ENCODE measurements around the gene NAALADL2. TPM values are rescaled to one million over a fixed set of nuclear protein-coding genes. Genes with fewer than 3 reads are reported as not detected.

NAALADL2 gene
- total RNA-seq, 2 experiments from 2014 or later, result 0.27 TPM; not detected in 1

DNA sequence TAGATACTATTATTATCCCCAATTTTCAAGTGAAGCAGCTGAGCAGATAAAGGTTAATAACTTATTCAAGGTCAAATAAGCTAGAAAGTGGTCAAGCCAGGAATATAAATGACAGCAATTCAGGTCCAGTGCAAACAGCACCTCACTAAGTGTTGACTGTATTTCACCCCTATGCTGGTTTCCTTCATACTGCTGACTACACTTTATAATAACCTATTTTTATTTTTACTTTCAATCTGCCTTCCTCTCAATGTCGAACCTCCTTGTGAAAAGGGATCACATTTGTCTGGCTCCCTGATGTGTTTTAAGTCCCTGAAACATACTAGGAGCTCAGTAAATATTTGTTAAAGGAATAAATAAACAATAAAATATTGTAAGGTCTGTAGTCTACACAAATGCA is 146.1 kb downstream of the NAALADL2 start:
- no peak for ATAC-seq
- Mint-ChIP-seq H3K27me3 (no peaks in the 10 kb centered on the region), H3K4me1 (no peaks in the 10 kb centered on the region), H3K36me3 (ENCODE audit: low read depth) (no peaks in the 10 kb centered on the region), H3K27ac (no peak overlapping the region), H3K4me3 (no peak overlapping the region), H3K9me3 (ENCODE audit: low read depth) (no peaks in the 10 kb centered on the region)
- DNase-seq, result no peak
- intact Hi-C loops (cut with DNase I, micrococcal nuclease), result no loop called here
- ChIA-PET CTCF (no interaction called here), POLR2A (no interaction called here)

DNA sequence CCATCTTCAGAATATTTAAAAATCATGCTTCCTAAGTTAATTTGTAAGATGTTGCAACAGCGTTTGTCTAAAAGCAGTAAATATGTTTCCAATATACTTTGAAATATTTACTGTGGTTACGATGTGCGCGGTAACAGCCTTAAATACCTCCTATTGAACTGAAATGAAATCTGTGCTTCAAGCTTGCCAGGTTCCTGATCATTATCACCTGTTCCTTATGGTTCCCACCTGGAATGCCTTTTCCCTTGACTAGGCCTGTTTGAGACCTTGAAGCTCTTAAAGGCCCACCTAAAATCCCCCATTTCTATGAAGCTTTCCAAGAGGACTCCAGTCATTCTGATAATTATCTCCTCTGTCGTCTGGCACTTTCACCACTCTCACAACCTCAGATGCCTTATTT is 146.7 kb downstream of the NAALADL2 start:
- H3K27ac Mint-ChIP-seq, result no peak overlapping the region
- no peaks in the 10 kb centered on the region for H3K36me3 Mint-ChIP-seq (ENCODE audit: low read depth)
- no peak overlapping the region for H3K4me3 Mint-ChIP-seq
- POLR2A ChIA-PET, result no interaction called here
- CTCF ChIA-PET, result no interaction called here
- DNase-seq (no peak), ATAC-seq (no peak)
- no peaks in the 10 kb centered on the region for H3K27me3 Mint-ChIP-seq
- no peaks in the 10 kb centered on the region for H3K9me3 Mint-ChIP-seq (ENCODE audit: low read depth)
- H3K4me1 Mint-ChIP-seq, result no peaks in the 10 kb centered on the region
- intact Hi-C loops (cut with DNase I, micrococcal nuclease), result no loop called here

DNA sequence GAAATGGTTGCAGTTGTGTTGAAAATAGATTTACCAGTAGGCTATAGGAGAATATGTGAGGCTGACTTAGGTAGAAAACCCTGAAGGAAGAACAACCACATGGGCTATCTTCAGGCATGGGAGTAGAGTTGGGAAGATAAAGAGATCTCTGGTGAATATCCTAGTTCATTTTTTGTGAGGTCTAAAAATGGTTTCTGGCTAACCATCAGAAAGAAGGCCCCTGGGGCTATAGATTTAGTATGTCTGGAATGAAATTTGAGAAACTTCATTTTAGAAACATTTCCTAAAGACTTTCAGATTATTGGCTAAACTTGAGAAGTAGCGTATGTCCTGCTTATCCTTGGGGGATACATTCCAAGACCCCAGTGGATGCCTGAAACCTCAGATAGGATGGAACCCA is 148.2 kb downstream of the NAALADL2 start:
- Mint-ChIP-seq H3K27me3 (no peaks in the 10 kb centered on the region), H3K27ac (no peak overlapping the region), H3K9me3 (ENCODE audit: low read depth) (no peaks in the 10 kb centered on the region), H3K36me3 (ENCODE audit: low read depth) (no peaks in the 10 kb centered on the region), H3K4me1 (no peaks in the 10 kb centered on the region), H3K4me3 (no peak overlapping the region)
- ChIA-PET CTCF (no interaction called here), POLR2A (no interaction called here)
- intact Hi-C loops (cut with DNase I, micrococcal nuclease), result no loop called here
- ATAC-seq (no peak), DNase-seq (no peak)

DNA sequence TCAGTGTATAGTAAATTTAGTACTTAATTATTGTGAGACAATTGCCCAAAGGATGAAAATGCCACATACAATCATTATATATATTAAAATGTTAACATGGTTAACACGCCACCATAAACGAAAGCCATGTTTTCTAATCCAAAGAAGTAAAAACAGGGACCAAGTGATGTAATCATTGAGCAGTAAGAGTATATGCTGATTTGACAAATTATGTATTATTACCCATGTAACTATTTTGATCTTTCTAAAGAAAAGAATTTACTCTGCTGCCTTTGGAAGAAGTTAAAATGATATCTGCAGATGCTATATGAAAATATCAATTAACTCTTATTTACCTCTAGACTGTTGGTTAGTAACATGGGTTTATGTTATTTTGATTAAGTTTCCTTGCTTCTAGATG is 150.2 kb downstream of the NAALADL2 start:
- Mint-ChIP-seq H3K27ac (no peak overlapping the region), H3K36me3 (ENCODE audit: low read depth) (no peaks in the 10 kb centered on the region), H3K4me3 (no peak overlapping the region), H3K27me3 (no peaks in the 10 kb centered on the region), H3K4me1 (no peaks in the 10 kb centered on the region), H3K9me3 (ENCODE audit: low read depth) (no peaks in the 10 kb centered on the region)
- DNase-seq (no peak), ATAC-seq (no peak)
- intact Hi-C loops (cut with DNase I, micrococcal nuclease), result no loop called here
- POLR2A ChIA-PET, result no interaction called here
- CTCF ChIA-PET, result no interaction called here

DNA sequence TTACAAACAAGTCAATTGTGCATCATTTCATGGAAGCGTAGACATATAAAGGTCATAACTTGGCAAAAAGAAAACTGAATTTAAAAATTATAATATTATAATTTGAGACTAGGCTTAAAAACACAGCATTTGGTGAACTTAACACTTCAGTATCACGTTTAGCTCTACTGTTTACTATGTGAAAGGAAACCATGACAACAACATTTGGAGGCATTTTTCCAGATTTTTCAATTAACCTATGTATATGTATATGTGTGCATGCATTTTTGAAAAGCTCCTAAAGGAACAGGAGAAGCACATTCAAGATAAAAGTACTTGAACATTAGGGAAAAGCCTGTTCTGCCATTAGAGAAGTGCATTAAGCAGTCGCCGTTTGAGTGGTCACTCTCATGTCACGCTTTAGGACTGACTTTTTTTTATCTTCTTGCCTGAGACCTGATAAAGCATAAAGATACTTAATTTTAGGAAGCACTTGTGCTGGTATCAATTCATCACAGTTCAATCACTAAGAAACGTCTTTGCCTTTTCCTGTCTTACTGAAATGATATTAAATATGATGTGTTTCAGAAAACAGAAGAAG is 156.0 kb downstream of the NAALADL2 start:
- ATAC-seq (no peak), DNase-seq (no peak)
- intact Hi-C loops (cut with DNase I, micrococcal nuclease), result no loop called here
- Mint-ChIP-seq H3K4me3 (no peak overlapping the region), H3K27me3 (no peaks in the 10 kb centered on the region), H3K36me3 (ENCODE audit: low read depth) (no peaks in the 10 kb centered on the region), H3K27ac (no peak overlapping the region), H3K9me3 (ENCODE audit: low read depth) (no peaks in the 10 kb centered on the region), H3K4me1 (no peaks in the 10 kb centered on the region)
- CTCF ChIA-PET, result no interaction called here
- POLR2A ChIA-PET, result no interaction called here

DNA sequence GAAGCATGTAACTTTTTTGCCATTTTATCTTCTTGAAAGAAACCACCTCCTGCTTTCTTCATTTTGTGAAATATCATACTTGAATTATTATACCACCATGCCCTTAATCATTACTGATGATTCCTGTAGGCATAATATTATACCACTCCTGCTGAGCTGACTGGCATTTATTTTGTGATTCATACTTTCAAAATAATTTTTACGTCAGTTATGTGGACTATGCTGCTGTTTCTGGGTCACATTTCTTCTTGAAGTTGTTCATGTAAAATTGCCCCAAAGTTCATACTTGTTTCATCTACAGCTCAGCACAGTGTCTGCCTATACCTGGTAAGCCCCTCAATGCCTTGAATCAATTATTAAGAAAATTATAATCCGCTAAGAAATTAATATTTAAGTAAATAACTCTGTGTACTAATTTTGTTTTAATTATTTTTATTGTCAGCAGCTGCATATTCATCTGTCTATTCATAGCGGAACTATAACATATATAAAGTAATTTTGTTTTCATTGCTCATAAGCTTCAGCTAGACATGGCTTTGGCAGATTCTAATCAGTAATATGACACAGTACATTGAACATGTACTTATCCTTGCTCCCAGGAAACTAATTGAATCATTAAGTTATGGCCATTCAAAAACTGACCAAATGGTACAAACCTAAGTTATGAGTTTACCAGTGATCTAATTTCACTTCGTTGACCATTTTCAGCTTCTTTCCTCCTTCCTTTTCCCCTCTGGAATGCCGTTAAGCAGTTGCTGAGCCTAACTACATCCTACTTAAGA is 160.0 kb downstream of the NAALADL2 start:
- no peak for ATAC-seq
- Mint-ChIP-seq H3K4me1 (no peaks in the 10 kb centered on the region), H3K9me3 (ENCODE audit: low read depth) (no peaks in the 10 kb centered on the region), H3K4me3 (no peak overlapping the region), H3K36me3 (ENCODE audit: low read depth) (no peaks in the 10 kb centered on the region), H3K27ac (no peak overlapping the region), H3K27me3 (no peaks in the 10 kb centered on the region)
- POLR2A ChIA-PET, result no interaction called here
- no peak for DNase-seq
- intact Hi-C loops (cut with DNase I, micrococcal nuclease), result no loop called here
- CTCF ChIA-PET, result no interaction called here

DNA sequence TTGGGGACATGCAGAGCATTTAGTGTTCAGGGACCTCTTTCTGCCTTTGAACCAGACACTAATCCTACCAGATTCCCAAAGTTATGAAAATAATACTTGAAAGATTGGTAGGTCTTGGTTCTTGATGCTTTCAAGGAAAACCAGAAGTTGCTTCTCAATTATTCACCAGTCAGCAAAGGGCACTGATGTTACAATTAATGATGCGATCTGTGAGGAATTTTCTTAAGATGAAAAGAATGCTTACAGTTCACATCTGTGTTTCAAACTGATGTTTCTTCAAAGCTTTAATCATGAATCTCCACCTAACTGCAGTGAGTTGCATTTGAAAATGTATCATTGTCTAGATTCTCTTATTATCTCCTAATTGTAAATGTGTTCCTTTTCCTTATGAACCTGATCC is 161.0 kb downstream of the NAALADL2 start:
- DNase-seq, result no peak
- H3K9me3 Mint-ChIP-seq (ENCODE audit: low read depth), result no peaks in the 10 kb centered on the region
- no peaks in the 10 kb centered on the region for H3K36me3 Mint-ChIP-seq (ENCODE audit: low read depth)
- no peak for ATAC-seq
- intact Hi-C loops (cut with DNase I, micrococcal nuclease), result no loop called here
- ChIA-PET POLR2A (no interaction called here), CTCF (no interaction called here)
- no peak overlapping the region for H3K4me3 Mint-ChIP-seq
- H3K27ac Mint-ChIP-seq, result no peak overlapping the region
- no peaks in the 10 kb centered on the region for H3K27me3 Mint-ChIP-seq
- no peaks in the 10 kb centered on the region for H3K4me1 Mint-ChIP-seq

DNA sequence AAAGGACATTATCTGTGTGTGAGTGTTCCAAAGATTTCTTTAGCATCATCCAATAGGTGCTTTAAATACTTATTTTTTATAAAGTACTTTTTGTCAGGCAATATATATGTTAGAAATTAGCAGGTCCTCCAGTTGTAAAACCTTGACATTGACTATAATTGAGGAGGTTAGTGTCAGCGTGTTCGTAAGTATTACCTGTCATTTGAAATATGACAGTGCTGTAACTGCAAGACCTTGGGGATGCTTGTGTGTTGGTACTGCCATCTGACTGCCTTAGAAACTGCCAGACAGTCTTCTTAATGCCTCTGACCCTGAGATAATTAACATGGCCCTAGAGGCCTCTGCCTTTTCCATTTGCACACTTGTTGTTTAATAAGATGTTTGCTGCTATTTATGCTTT is 170.7 kb downstream of the NAALADL2 start:
- intact Hi-C loops (cut with DNase I, micrococcal nuclease), result no loop called here
- Mint-ChIP-seq H3K27ac (no peak overlapping the region), H3K4me1 (no peaks in the 10 kb centered on the region), H3K27me3 (no peaks in the 10 kb centered on the region), H3K4me3 (no peak overlapping the region), H3K36me3 (ENCODE audit: low read depth) (no peaks in the 10 kb centered on the region), H3K9me3 (ENCODE audit: low read depth) (peaks cover 13% of the 10 kb centered on the region)
- DNase-seq (no peak), ATAC-seq (no peak)
- POLR2A ChIA-PET, result no interaction called here
- CTCF ChIA-PET, result no interaction called here

DNA sequence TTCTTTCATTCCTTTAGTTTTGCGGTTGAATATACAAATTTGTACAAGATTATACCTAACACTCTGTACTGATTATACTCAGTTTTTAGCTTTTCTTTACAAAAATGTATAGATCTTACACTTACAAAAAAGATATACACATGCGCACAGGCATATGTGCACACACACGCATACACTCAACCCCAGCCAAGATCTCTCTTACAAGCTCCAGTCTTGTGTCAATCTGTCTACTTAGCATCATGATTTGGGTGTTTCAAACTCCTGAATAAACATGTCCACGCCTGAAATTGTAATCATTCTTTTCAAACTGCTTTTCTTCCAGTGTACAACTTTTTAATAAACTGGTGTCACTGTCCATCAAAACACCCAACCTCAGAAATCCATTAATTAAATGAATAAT is 180.7 kb downstream of the NAALADL2 start:
- intact Hi-C loops (cut with DNase I, micrococcal nuclease), result no loop called here
- Mint-ChIP-seq H3K27me3 (no peaks in the 10 kb centered on the region), H3K27ac (no peak overlapping the region), H3K4me1 (no peaks in the 10 kb centered on the region), H3K4me3 (no peak overlapping the region), H3K36me3 (ENCODE audit: low read depth) (no peaks in the 10 kb centered on the region), H3K9me3 (ENCODE audit: low read depth) (peaks cover 7% of the 10 kb centered on the region)
- DNase-seq (no peak), ATAC-seq (no peak)
- ChIA-PET CTCF (no interaction called here), POLR2A (interaction anchor here (0.6 kb wide), 1 partner anchor 1778 kb away, joined by 3 read pairs; no protein-coding TSS in a partner anchor)

DNA sequence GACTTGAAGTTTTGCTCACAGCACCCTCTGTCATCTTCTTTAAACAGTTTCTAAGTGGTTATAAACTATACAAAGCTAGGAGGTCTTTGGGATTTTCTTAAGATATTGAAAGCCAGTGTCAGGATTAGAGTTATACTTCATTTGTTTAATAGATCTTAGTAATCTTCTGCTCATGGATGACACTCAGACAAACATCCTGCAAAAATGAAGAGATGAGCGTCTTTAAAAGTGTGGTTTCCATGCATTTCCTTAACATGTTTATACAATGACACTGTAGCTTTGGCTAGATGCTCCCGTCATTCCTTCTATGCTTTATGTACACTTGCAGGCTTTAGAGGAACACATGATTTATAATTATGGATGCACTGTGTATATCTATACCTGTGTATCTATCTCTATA is 182.2 kb downstream of the NAALADL2 start:
- DNase-seq (no peak), ATAC-seq (no peak)
- ChIA-PET POLR2A (no interaction called here), CTCF (no interaction called here)
- H3K4me1 Mint-ChIP-seq, result no peaks in the 10 kb centered on the region
- H3K27me3 Mint-ChIP-seq, result no peaks in the 10 kb centered on the region
- no peak overlapping the region for H3K27ac Mint-ChIP-seq
- intact Hi-C loops (cut with DNase I, micrococcal nuclease), result no loop called here
- H3K36me3 Mint-ChIP-seq (ENCODE audit: low read depth), result no peaks in the 10 kb centered on the region
- no peak overlapping the region for H3K4me3 Mint-ChIP-seq
- peaks cover 5% of the 10 kb centered on the region for H3K9me3 Mint-ChIP-seq (ENCODE audit: low read depth)

DNA sequence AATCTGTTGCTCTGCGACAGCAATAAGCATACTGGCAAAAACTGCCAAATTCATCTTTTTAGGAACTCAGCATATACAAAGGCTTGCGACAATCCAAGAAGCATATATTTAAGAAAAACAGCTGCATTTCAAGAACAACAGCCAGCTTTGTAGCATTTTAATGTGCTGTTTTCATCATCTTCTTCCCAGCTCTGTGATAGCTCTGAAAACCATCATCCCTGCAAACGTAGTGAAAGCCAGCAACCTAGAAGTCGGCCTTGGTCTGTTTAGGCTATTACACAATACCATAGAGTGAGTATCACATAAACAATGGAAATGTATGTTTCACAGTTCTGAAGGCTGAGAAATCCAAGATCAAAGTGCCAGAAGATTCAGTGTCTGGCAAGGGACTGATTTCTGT is 187.5 kb downstream of the NAALADL2 start:
- Mint-ChIP-seq H3K36me3 (ENCODE audit: low read depth) (no peaks in the 10 kb centered on the region), H3K4me1 (no peaks in the 10 kb centered on the region), H3K4me3 (no peak overlapping the region), H3K27me3 (no peaks in the 10 kb centered on the region), H3K27ac (no peak overlapping the region), H3K9me3 (ENCODE audit: low read depth) (peaks cover 2% of the 10 kb centered on the region)
- CTCF ChIA-PET, result interaction anchor here (0.5 kb wide), 1 partner anchor 633 kb away, joined by 3 read pairs; no protein-coding TSS in a partner anchor
- intact Hi-C loops (cut with DNase I, micrococcal nuclease), result no loop called here
- POLR2A ChIA-PET, result no interaction called here
- ATAC-seq (no peak), DNase-seq (no peak)

DNA sequence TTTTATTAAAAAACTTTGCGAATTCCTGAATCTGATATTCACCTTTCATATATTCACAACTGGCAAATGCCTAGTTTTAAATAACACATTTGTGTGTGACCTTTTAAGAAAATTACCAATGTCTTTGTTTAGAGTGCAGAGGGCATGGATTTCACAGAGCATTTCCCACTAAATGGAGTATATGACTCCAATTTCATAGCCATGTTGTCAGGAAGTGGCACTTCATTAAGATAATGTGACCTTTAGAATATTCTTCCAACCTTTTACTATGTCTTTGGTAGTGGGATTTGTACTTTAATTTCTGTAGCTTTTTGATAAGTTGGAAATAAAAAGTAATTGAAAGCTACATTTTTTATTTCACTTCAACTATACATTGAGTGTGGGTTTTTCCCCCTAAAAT is 188.7 kb downstream of the NAALADL2 start:
- ChIA-PET CTCF (interaction anchor here (0.6 kb wide), 1 partner anchor 157 kb away, joined by 3 read pairs; no protein-coding TSS in a partner anchor), POLR2A (no interaction called here)
- Mint-ChIP-seq H3K4me1 (no peaks in the 10 kb centered on the region), H3K36me3 (ENCODE audit: low read depth) (no peaks in the 10 kb centered on the region), H3K27ac (no peak overlapping the region), H3K27me3 (no peaks in the 10 kb centered on the region), H3K9me3 (ENCODE audit: low read depth) (peaks cover 2% of the 10 kb centered on the region), H3K4me3 (no peak overlapping the region)
- intact Hi-C loops (cut with DNase I, micrococcal nuclease), result no loop called here
- DNase-seq (no peak), ATAC-seq (no peak)
